Skin of body (tissue), 2 donors: Measurements from ENCODE around the gene RASA2. TPM values are rescaled to one million over a fixed set of nuclear protein-coding genes. Genes with fewer than 3 reads are reported as not detected.

Experiments used
- DNase-seq: peaks from one replicate; lab custom pipeline; 2025; lab: John Stamatoyannopoulos, UW
- total RNA-seq: library from RNA; depleted of rRNA; stranded (reverse); fragments of >200 nt; gene quantifications from one replicate; pipeline ENCODE4 v1.2.3, GENCODE V29; 2014

RASA2 gene, protein sequence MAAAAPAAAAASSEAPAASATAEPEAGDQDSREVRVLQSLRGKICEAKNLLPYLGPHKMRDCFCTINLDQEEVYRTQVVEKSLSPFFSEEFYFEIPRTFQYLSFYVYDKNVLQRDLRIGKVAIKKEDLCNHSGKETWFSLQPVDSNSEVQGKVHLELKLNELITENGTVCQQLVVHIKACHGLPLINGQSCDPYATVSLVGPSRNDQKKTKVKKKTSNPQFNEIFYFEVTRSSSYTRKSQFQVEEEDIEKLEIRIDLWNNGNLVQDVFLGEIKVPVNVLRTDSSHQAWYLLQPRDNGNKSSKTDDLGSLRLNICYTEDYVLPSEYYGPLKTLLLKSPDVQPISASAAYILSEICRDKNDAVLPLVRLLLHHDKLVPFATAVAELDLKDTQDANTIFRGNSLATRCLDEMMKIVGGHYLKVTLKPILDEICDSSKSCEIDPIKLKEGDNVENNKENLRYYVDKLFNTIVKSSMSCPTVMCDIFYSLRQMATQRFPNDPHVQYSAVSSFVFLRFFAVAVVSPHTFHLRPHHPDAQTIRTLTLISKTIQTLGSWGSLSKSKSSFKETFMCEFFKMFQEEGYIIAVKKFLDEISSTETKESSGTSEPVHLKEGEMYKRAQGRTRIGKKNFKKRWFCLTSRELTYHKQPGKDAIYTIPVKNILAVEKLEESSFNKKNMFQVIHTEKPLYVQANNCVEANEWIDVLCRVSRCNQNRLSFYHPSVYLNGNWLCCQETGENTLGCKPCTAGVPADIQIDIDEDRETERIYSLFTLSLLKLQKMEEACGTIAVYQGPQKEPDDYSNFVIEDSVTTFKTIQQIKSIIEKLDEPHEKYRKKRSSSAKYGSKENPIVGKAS
- total RNA-seq = 23.3 TPM

DNA sequence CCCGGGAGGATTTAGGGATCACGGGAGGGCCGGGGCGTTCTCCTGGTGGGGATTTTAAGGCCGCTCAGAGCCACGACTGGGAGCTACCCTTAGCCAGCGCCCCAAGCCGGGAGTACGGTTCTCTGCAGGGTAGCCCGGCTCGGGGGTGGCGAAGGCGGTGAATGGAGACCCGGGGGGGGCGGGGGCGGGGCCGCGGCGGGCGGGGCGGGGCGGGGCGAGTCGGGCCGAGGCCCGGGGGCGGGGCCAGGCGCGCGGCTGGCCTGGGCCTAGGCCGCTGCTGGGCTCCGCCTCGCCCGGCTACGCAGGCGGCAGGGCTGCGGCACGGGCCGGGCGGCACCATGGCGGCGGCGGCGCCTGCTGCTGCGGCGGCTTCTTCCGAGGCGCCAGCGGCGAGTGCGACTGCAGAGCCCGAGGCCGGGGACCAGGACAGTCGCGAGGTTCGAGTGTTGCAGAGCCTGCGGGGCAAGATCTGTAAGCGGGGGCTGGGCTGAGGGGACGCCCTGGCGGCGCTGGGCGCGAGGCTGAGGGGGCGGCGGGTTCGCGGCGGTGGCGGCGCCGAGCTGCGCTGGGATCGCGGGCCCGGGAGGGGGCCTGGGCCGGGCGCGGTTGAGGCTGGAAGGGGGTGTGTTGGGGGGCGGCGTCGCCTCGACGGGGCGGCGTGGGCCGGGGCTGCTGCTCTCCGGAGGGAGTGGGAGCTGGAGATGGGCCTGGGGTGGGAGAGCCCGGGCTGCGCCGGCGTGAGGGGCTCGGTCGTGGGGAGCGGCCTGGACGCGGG, at the start of gene RASA2:
TSS of gene RASA2 (plus strand) at position 282 of the 775 bp plus-strand sequence. CDS start at position 339, 57 bp downstream.
- DNase-seq = peak; percentile 75

DNA sequence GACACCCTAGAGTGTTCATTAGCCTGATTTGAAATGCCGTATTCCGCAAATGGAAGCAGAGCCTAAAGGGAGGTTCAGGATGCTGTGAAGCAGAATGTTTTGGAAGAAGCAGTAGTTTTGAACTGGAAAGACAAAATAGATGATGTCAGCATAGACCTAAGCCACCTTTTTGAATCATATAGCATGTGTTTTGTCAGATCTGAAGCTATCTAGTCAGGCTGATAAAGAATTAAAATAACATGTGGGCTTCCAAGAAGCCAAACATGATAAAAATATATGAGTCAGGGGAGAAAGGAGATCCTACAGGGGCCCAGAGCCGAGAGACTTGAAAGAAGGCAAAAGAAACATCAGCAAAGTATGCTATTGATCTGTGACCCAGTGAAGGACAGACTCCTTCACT, 47.2 kb upstream of the RASA2 start:
- no peak for DNase-seq

DNA sequence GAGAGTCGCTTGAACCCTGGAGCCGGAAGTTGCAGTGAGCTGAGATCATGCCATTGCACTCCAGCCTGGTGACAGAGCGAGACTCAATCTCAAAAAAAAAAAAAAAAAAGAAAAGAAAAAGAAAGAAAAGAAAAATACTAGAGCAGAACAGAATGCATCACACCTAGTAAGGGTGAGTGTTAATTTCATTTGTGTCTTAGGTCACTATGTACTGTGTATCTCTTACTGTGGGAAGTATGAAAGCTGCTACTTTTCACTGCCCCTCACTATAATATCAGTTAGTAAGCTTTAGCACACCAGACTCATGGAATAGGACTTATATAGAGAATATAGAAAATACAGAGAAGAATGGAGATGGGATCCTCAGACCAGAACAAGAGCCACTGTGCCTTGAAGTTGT, 45.9 kb upstream of the RASA2 start:
- DNase-seq = no peak

DNA sequence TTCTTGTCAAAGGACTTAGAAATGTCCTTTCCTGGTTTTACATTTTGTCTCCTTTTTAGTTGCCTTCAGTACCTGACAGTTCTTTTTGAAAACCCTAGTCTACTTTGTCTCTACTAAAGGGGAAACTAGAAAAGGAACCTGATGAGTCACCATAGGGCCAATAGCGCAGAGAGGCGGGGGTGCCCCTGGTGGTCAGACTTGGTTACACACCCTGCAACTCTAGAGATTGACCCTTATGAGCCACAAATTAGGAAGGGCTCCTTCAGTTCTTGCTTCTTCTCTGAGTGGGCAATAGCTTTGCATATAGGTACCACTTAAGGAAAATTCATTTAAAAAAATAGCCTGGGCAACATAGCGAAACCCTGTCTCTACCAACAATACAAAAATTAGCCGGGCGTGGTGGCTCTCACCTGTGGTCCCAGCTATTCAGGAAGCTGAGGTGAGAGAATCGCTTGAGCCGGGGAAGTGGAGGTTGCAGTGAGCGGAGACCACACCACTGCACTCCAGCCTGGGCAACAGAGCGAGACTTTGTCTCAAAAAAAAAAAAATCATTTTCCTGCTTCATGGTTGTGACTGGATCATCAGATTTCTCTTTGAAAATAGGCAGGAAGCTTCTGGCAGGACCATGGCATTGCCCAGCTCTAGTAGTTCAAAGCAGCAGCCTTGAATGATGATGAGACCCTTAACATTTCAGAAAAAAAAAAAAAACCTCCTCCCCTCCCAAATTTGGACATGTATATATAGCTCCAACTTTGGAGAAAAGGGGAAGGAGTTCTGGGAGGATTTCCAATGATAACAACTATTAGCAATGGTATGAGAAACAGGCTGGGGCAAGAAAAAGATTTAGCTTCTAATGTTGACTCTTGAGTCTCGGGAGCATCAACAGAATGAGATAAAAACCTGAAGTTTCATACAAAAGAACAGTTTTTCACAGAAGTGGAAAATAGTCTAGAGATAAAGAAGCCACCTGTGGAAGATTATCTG, 45.2 kb upstream of the RASA2 start:
- DNase-seq = no peak

DNA sequence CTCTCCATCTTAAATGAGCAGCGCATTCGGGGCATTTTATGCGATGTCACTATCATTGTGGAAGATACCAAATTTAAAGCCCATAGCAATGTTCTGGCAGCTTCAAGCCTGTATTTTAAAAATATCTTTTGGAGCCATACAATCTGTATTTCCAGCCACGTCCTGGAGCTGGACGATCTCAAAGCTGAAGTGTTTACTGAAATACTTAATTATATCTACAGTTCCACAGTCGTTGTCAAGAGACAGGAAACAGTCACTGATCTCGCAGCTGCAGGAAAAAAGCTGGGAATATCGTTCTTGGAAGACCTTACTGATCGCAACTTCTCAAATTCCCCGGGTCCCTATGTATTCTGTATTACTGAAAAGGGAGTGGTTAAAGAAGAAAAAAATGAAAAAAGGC, 44.4 kb upstream of the RASA2 start:
- DNase-seq = no peak

DNA sequence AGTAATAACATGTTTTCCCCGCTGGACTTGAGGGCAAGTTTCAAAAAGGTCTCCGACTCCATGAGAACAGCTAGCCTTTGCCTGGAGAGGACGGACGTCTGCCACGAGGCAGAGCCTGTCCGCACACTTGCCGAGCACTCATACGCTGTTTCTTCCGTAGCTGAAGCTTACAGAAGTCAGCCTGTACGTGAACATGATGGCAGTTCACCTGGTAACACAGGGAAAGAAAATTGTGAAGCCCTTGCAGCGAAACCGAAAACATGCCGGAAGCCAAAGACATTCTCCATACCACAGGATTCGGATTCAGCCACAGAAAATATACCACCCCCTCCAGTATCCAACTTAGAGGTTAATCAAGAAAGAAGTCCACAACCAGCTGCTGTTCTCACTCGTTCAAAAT, 43.9 kb upstream of the RASA2 start:
- no peak for DNase-seq

DNA sequence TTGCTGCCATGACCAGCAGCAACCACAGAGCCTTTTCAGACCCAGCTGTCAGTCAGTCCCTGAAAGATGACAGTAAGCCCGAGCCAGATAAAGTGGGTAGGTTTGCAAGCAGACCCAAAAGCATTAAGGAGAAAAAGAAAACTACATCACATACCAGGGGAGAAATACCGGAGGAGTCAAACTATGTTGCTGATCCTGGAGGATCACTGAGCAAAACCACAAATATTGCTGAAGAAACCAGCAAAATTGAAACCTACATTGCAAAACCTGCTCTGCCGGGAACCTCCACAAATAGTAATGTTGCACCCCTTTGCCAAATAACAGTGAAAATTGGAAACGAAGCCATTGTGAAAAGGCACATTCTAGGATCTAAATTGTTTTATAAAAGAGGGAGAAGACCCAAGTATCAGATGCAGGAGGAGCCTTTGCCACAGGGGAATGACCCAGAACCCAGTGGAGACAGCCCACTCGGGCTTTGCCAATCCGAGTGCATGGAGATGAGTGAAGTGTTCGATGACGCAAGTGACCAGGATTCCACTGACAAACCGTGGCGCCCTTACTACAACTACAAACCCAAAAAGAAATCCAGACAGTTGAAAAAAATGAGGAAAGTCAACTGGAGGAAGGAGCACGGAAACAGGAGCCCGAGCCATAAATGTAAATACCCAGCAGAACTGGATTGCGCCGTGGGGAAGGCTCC, 42.1 kb upstream of the RASA2 start:
- DNase-seq = no peak

DNA sequence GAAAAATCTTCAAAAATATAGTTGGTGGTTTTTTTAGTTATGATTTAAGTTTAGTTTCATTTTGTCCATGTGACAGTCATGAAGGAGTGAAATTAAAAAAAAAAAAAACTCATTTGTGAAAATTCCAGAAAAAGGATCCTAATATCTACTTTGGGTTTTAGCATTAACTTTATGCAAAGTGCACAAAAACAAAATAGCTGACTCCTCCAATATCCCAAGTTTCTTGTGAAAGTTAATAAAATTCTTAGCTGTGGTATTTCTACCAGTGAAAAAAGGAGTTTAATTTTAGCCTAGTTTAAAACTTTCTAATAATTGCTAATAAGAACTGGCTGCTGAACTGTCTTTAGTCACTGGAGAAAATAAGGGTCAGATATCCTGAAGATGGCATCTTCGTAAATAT, 40.8 kb upstream of the RASA2 start:
- no peak for DNase-seq

DNA sequence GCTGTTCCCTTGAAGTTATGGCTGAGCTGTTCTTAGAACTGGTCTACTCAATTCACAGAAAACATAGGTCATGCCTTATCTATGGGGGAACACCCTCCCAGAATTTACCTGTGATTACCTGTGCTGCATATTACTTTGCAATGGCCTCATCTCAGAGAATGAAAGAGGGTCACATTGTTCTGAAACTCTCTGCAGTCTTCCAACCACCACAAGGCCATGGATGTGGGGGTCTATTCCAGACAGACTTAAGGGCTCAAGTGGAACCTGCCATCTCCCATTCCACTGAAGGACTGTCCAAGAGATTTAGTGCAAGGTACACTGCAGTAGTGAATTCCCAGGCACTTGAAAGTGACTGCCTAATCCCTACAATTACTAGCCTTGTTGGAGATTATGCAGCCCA, 40.1 kb upstream of the RASA2 start:
- no peak for DNase-seq

DNA sequence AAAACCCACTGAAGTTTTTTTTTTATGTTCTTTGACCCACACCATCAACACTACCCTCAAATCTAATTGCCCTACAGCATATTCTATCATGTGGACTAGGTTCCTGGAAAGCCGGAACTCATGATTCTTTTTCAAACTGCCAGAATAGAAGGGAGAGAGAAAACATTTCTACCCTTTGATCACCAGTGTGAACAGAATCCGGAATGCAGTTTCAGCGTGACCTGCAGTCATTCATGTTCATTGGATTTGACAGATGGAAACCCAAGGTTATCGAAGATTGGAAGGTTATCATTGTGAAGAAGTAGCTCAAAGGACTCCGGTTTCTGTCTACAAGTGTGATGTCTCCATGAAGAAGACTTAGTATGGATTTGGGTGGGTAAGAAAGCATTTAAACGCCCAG, 39.4 kb upstream of the RASA2 start:
- DNase-seq = no peak

DNA sequence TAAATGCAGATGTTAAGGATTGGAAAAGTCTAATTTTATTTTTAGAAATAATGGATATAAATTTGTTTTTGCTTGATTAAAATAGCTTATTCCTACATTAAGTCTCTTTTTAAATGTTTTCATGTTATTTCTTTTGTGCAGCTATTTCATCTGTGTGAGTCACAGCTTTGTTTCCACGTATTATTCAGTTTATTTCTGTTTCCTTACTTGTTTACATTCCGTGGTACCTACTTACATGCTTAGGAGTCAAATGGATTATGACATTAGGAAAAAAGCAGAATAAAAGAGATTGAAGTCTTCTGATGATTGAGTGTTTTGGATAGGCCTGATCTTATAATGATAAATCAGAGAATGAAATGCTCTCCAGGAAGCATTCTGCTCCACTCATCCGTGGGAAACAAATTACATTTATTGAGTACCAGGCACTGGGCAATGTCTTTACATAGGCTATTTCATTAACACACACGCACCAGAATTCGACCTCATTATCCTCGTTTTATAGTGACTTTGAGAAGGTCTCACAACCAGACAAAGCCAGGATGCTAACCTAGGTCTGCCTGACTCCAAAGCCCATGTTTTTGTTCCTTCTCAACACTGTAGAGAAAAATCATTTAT, 38.1 kb upstream of the RASA2 start:
- no peak for DNase-seq

DNA sequence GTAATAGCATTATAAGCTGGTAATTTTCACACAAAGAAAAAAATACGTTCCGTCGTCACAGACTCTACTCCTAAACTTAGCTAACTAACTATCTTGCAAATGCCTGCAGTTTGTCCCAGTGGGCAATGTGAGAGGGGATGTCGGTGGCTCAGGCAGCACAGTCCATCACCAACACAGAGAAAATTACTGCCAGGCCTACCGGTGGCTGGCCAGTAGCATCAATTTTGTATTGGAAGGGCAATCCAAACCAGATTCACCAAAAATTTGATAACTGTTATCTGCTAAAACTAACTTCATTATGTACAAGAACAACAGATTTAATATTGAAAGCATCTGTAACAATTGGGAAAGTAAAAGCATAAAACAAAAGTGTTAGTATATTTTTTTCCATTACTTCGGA, 37.4 kb upstream of the RASA2 start:
- no peak for DNase-seq

DNA sequence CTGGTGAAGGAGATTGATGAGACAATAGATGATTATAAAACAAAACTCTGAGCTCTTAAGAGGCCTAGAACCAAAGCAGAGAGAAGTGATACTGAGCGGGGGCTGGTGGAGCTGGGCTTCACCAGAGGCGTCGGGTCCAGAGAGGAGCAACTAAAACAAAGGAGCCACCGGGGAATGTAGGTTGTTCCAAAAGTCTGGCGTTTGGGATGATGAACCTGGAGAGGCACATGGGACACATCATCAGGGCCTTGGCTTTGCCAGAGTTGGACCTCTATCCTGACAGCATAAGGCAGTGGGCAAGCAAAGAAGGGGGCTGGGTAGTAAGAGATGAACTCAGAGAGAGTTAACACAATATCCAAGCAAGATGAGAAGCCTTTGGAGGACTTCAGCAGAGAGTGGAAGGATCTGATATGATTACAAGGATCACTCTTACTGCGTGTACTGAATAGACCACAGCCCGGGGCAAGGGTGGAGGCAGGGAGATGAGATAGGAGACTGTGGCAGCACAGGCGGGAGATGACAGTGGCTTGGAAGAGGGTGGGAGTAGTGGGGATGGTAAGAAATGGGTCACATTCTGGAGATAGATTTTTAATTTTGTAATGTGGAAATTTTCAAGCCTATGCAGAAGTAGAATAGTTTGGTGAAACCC, 36.0 kb upstream of the RASA2 start:
- DNase-seq = no peak

DNA sequence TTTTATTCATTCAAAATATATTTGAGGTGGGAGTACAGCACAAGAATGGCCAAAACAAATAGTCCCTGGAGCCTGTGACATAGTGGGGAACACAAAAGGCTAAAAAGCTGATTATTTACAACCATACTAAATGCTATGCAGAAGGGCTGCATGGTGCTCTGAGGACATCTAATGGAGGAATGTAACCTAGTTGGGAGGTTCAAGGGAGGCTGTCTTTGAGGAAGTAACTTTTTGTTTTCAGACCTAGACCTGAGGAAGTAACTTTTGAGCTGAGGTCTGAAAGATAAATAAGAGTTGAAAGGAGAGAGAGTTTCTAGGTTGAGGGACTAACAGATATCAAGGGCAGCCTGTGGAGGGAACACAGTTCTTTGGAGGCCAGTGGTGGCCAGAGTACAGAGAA, 34.8 kb upstream of the RASA2 start:
- DNase-seq = peak; percentile 10

DNA sequence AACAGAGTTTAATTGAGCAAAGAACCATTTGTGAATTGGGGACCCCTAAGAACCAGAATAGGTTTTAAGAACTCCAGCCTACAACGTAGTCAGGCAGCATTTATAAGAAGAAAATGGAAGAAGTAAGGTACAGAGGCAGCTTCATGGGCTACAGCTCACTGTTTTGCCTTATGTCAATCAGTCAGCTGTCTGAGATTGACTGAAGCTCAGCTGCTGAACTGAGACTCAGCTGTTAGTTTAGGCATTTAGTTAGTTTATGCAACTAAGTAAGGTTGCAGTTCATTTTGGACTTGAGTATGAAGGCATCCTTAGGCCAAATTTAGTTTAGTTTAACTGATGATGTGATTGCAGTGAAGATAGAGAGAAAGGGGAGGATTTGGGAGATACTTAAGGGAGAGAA, 34.1 kb upstream of the RASA2 start:
- no peak for DNase-seq

DNA sequence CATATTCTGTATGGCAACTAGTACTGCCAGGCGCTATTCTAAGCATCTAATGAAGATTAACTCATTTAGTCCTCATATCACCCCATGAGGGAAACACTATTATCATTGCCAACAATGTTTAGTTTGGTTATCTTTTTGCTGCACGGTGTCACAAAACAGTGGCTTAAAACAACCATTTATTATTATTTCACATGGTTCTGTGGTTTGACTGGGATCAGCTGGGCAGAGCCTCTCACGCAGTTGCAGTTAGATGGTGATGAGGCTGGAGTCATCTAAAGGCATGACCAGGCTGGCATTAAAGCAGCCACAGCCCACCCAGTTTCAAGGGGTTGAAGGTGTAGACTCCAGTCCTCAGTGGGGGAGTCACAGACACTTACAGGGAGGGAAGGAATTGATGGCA, 32.8 kb upstream of the RASA2 start:
- no peak for DNase-seq

DNA sequence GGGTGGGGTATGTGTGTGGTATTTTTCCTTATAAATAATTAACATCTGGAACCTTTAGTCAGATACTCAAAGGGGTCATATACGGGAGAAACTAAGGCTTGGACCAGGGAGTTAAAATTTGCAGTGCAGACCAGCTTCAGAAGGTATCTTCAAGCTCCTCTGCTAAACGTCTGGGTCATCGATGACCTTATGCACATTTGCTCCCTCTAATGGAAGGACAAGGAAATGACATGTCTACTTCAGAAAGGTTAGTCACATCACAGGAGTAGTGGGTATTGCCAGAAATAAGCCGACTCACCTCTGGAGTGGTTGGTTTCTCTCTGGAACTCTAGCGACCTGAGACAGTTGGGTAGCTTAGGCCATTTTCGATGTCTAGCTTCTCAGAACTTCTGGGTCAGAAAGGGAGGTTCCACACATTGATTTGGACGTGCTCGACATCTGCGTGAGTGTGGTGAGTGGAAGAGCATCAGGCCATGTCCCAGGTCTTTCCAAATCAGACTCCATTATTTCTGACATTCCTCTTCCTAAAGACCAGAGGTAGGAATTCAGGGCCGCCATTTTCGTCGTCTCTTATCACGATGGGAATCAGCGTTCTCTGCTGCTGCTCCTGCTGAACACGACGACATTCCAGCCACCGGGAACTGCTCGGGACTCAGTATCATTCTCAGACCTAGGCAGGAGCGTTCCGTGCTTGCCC, 31.8 kb upstream of the RASA2 start:
- DNase-seq = no peak

DNA sequence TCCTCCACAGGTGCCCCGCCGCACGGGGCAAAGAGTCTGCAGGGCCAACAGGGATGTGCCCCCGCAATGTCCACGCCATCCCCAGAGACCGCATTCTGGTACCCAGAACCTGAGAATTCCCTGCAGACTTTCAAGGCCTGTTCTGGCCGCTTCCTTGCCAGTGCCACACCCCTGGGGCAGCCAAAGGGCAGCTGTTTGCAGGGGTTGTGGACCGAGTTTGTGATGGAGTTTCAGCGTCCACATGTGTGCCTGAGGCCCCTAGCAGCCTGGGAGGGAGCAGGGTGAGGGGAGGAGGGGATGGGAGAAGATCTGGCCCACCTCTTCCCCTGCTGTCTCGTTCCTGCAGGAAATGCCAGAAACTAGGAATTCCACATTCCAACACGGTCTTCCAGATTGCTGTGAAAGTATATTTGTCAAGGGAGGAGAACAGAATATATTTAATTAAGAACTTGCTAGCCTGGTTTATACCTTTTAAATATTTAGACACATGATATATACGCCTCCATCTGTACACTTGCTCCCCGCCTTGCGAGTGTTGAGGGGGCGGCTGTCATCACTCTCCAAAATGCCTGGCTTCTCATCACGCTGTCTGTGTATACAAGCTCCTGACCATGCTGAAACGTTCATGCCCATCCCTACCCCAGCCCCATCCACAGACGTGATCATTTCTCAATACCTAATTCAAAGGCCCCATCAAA, 31.1 kb upstream of the RASA2 start:
- peak; percentile 27 for DNase-seq
